Left lung (tissue), 10 donors: ENCODE measurements around the gene RNU2-1. TPM values are rescaled to one million over a fixed set of nuclear protein-coding genes. Genes with fewer than 3 reads are reported as not detected.
A peak's percentile ranks its signal among the peaks of the same experiment; 100 is the strongest.
"Not testable (repeated sequence)": the region's sequence is repeated elsewhere in the genome, so short reads cannot be mapped to it uniquely, and the experiment has no call there.

Experiments
- ATAC-seq: fragments of 200-7000 bp; cut with Tn5 transposase; one replicate; pipeline ENCODE4 v1.9.1; 2020; ENCODE audit warnings: moderate library complexity
- DNase-seq, 4 donors: peaks; one replicate each; pipeline ENCODE4 v3.0.0-alpha.2; 2013 to 2020
- H3K27ac ChIP-seq, 2 donors: fragments of 200-600 bp; sonication (generic) in 1 of 2; one replicate each; pipeline versions ENCODE4 v1.5.0 to v1.8.0; 2020 to 2021
- H3K27me3 ChIP-seq, 2 donors: fragments of 200-600 bp; sonication (generic) in 1 of 2; one replicate each; pipeline versions ENCODE4 v1.5.0 to v1.8.0; 2020 to 2021
- H3K36me3 ChIP-seq, 2 donors: fragments of 200-600 bp; sonication (generic) in 1 of 2; one replicate each; pipeline versions ENCODE4 v1.5.0 to v1.8.0; 2020 to 2021
- H3K4me1 ChIP-seq, 2 donors: fragments of 200-600 bp; one replicate each; pipeline ENCODE4 v1.8.0; 2021
- H3K4me3 ChIP-seq, 2 donors: fragments of 200-600 bp; sonication (generic) in 1 of 2; one replicate each; pipeline versions ENCODE4 v1.5.0 to v1.8.0; 2020 to 2021; ENCODE audit warnings: mild to moderate bottlenecking in 1 of 2
- H3K9me3 ChIP-seq, 2 donors: fragments of 200-600 bp; sonication (generic) in 1 of 2; one replicate each; pipeline versions ENCODE4 v1.5.0 to v1.8.0; 2020 to 2021
- CTCF ChIP-seq, 2 donors: fragments of 200-600 bp; sonication (generic) in 1 of 2; IDR thresholded peaks; one replicate each; pipeline versions ENCODE4 v1.5.0 to v1.8.0; 2021; ENCODE audit warnings: antibody characterized with exemption in 2 of 2
- intact Hi-C, 2 donors: fragments of 100-400 bp; cut with DNase I; formaldehyde crosslinking; loops; one replicate each; pipeline versions ENCODE4 v1.11.2 to v1.14.2; 2022
- polyA plus RNA-seq, 6 donors: library from polyadenylated mRNA; unstranded; fragments of 120-200 nt; gene quantifications; one replicate each; pipeline ENCODE4 v1.2.1, GENCODE V29; 2013; ENCODE audit not compliant: insufficient read length in 6 of 6
- total RNA-seq, 2 donors: library from RNA; stranded (reverse); fragmentation: NEBNext Ultra II Directional; extraction: Animal tissue kit (Norgen Biotek cat#: 25700); gene quantifications; one replicate each; pipeline ENCODE4 v1.2.1, GENCODE V29; 2021
- donor health status: DM: no; HTN: yes; CAD: no.
- donor health status: DM: no; HTN: no; CAD: no.

The RNU2-1 gene
- total and polyA plus RNA-seq, 8 donors = 1.2 to 6,821 (median 1.9) TPM; not detected in 1

- DNase-seq = no peak
- no peak for ATAC-seq
- Histone ChIP-seq H3K27ac (peak overlapping the region; percentile 87), H3K4me3 (peak overlapping the region in 1 of 2 donors; percentile 75), H3K4me1 (peaks cover 6 to 37% of the 10 kb centered on the region in 2 donors), H3K36me3 (peaks cover 4 to 71% of the 10 kb centered on the region in 2 donors), H3K9me3 (no peaks in the 10 kb centered on the region), H3K27me3 (no peaks in the 10 kb centered on the region)
- intact Hi-C loops = no loop called here
- TF ChIP-seq CTCF (IDR thresholded peaks at IDR 0.05) = no peak
Measured at GRCh38 chr17:43210576-43210975, 23.2 kb downstream of the RNU2-1 start.

- H3K27ac ChIP-seq = not testable (repeated sequence)
- peaks cover 0 to 100% of the 10 kb centered on the region in 2 donors for H3K36me3 ChIP-seq
Measured at GRCh38 chr17:43203013-43203412, 30.8 kb downstream of the RNU2-1 start.

GRCh38 chr17:43200127-43200526 is 33.6 kb downstream of the RNU2-1 start:
- DNase-seq (no peak), ATAC-seq (no peak)
- Histone ChIP-seq H3K4me3 (no peak overlapping the region), H3K27ac (no peak overlapping the region), H3K36me3 (peaks cover 0 to 100% of the 10 kb centered on the region in 2 donors), H3K9me3 (no peaks in the 10 kb centered on the region), H3K27me3 (no peaks in the 10 kb centered on the region), H3K4me1 (no peaks in the 10 kb centered on the region)
- intact Hi-C loops = no loop called here
- TF ChIP-seq CTCF (IDR thresholded peaks at IDR 0.05) = no peak

More at GRCh38 chr17:43203013-43203412, 30.8 kb downstream of the RNU2-1 start:
- intact Hi-C loops, H3K27me3 ChIP-seq, H3K4me3 ChIP-seq, H3K4me1 ChIP-seq, H3K9me3 ChIP-seq, DNase-seq, ATAC-seq: not testable (repeated sequence)

GRCh38 chr17:43199633-43200032 is 34.1 kb downstream of the RNU2-1 start:
- TF ChIP-seq CTCF (IDR thresholded peaks at IDR 0.05) = no peak
- ATAC-seq (no peak), DNase-seq (no peak)
- H3K9me3 ChIP-seq = no peaks in the 10 kb centered on the region
- no peaks in the 10 kb centered on the region for H3K4me1 ChIP-seq
- intact Hi-C loops = no loop called here
- no peak overlapping the region for H3K4me3 ChIP-seq
- H3K27ac ChIP-seq = no peak overlapping the region
- peaks cover 0 to 100% of the 10 kb centered on the region in 2 donors for H3K36me3 ChIP-seq
- H3K27me3 ChIP-seq = no peaks in the 10 kb centered on the region

- no peaks in the 10 kb centered on the region for H3K9me3 ChIP-seq
Measured at GRCh38 chr17:43193251-43193650, 40.5 kb downstream of the RNU2-1 start.

GRCh38 chr17:43186656-43187055 is 47.1 kb downstream of the RNU2-1 start:
- intact Hi-C loops, DNase-seq, ATAC-seq, H3K4me1 ChIP-seq, H3K9me3 ChIP-seq, H3K4me3 ChIP-seq, H3K27me3 ChIP-seq, H3K27ac ChIP-seq: not testable (repeated sequence)
- peaks cover 5 to 100% of the 10 kb centered on the region in 2 donors for H3K36me3 ChIP-seq

More at GRCh38 chr17:43193251-43193650, 40.5 kb downstream of the RNU2-1 start:
- Histone ChIP-seq H3K27ac (no peak overlapping the region), H3K36me3 (peaks cover 14 to 100% of the 10 kb centered on the region in 2 donors), H3K4me1 (no peaks in the 10 kb centered on the region), H3K4me3 (no peak overlapping the region), H3K27me3 (no peaks in the 10 kb centered on the region)
- ATAC-seq = no peak
- intact Hi-C loops = no loop called here
- TF ChIP-seq CTCF (IDR thresholded peaks at IDR 0.05) = no peak
- no peak for DNase-seq
